H54 (cell line): ENCODE results near the gene UBE2E1.
A peak's percentile ranks its signal among the peaks of the same experiment; 100 is the strongest.
"Not testable (repeated sequence)": the region's sequence is repeated elsewhere in the genome, so short reads cannot be mapped to it uniquely, and the experiment has no call there.

Experiments used
- DNase-seq: peaks from one replicate; pipeline ENCODE4 v3.0.0; 2011; ENCODE audit warnings: low spot score, mixed read lengths; ENCODE audit not compliant: insufficient read length
- FAIRE-seq: peaks from 3 replicates; lab custom pipeline; 2011; peaks lifted over from hg19 to GRCh38; lab: Jason Lieb, UNC
- POLR2A ChIP-seq: IDR thresholded peaks from 2 replicates; pipeline ENCODE4 v1.6.1; 2011; ENCODE audit warnings: low read depth, mild to moderate bottlenecking, low read length

The UBE2E1 gene

DNA sequence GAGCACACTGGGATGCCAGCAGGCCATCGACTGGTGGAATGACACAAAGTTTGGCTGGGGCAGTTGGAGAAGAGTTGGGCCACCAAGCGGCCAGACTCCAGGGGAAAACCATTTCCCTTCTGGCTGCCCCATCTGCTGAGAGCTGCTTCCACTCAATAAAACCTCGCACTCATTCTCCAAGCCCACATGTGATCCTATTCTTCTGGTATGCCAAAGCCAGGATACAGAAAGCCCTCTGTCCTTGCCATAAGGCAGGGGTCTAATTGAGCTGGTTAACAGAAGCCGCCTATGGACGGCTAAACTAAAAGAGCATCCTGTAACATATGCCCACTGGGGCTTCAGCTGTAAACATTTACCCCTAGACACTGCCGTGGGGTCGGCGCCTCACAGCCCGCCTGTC, 55.9 kb downstream of the UBE2E1 start:
- DNase-seq (no peak), FAIRE-seq (no peak)
- no peak for TF ChIP-seq POLR2A

GRCh38 chr3:23863060-23863459, 57.3 kb downstream of the UBE2E1 start:
- TF ChIP-seq POLR2A: no peak

DNA sequence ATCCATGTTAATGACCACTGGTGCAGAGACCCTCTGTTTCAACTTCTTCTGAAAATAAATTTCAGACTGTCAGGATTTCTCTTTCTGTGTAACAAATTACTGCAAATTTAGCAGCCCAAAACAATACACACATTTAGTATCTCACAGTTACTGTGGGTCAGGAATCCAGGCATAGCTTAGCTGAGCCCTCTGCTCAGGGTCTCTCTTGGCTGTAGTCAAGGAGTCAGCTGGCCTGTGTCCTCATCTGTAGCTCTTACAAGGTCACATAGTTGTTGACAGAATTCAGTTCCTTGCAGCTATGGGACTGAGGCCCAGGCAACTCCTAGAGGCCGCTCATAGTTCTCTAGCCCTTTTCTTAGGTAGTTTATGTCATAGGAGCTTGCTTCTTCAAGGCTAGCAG, 59.2 kb downstream of the UBE2E1 start:
- DNase-seq: no peak
- no peak for FAIRE-seq
- no peak for TF ChIP-seq POLR2A

More at GRCh38 chr3:23863060-23863459, 57.3 kb downstream of the UBE2E1 start:
- no peak for FAIRE-seq
- DNase-seq: no peak

- FAIRE-seq (peak; percentile 45), DNase-seq (peak; percentile 25)
- TF ChIP-seq POLR2A: no peak
These were observed 60.0 kb downstream of the UBE2E1 start for GRCh38 chr3:23865595-23866396.

DNA sequence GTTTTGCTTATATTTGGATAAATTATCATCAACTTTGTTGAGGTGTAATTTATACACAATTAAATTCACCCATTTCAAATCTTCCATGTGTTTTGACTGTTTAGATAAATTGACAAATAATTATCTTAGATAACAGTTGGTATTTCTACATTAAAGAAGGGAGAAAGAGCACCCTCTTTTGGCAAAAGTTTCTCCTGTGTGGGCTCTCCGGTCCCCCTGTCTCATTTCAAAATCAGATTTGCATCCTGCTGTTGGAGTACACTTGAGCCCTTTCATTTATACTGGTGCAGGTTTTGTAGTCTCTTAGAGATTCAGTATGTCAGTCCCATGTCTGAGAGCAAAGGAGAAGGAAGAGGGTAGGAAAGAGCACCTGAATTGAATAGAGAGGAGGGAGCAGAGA, 61.6 kb downstream of the UBE2E1 start:
- FAIRE-seq (no peak), DNase-seq (no peak)
- no peak for TF ChIP-seq POLR2A

GRCh38 chr3:23867838-23868237, 62.1 kb downstream of the UBE2E1 start:
- FAIRE-seq (no peak), DNase-seq (no peak)
- TF ChIP-seq POLR2A: no peak

- no peak for FAIRE-seq
- no peak for TF ChIP-seq POLR2A
These were observed 64.4 kb downstream of the UBE2E1 start for GRCh38 chr3:23869977-23870662.

DNA sequence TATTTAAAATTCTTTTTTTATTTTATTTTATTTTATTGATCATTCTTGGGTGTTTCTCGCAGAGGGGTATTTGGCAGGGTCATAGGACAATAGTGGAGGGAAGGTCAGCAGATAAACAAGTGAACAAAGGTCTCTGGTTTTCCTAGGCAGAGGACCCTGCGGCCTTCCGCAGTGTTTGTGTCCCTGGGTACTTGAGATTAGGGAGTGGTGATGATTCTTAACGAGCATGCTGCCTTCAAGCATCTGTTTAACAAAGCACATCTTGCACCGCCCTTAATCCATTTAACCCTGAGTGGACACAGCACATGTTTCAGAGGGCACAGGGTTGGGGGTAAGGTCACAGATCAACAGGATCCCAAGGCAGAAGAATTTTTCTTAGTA, 64.9 kb downstream of the UBE2E1 start:
- DNase-seq, FAIRE-seq: not testable (repeated sequence)

More at GRCh38 chr3:23869977-23870662, 64.4 kb downstream of the UBE2E1 start:
- no peak for DNase-seq

- not testable (repeated sequence) for FAIRE-seq, DNase-seq
These were observed 65.6 kb downstream of the UBE2E1 start for GRCh38 chr3:23871361-23871760.

DNA sequence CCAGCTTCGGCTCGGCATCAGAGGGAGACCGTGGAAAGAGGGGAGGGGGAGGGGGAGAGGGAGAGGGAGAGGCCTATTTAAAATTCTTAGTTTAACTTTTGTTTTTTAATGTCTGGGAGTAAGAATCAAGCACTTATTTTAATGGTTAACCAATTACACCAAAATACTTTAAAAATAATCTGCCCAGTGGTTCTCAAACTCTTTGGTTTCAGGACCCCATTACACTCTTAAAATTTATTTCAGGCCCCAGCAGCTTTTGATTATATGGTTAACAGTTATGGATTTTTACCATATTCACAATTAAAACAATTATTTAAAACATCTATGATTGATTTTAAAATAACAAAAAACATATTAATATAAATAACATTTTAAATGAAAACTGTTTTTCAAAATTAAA, 66.6 kb downstream of the UBE2E1 start:
- DNase-seq (no peak), FAIRE-seq (no peak)
- TF ChIP-seq POLR2A: no peak

DNA sequence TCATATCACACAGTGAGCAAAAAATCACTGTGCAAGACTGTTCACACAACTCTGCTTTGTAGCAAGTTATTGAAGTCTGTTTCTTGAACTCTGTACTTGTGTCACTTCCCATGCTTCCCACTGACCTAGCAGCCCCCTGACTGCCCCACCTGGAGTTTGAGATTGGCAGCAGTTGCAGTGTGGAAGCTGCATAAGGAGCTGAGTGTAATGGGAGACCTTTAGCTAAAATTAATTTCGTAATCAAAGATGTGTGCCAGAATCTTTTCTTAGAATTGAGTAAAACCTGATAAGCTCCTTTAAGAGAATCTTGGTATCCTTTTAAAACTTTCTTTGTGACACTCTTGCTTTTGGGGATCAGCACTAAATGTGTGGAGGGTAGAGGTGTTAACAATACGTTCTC, 68.2 kb downstream of the UBE2E1 start:
- FAIRE-seq: no peak
- no peak for TF ChIP-seq POLR2A
- no peak for DNase-seq

DNA sequence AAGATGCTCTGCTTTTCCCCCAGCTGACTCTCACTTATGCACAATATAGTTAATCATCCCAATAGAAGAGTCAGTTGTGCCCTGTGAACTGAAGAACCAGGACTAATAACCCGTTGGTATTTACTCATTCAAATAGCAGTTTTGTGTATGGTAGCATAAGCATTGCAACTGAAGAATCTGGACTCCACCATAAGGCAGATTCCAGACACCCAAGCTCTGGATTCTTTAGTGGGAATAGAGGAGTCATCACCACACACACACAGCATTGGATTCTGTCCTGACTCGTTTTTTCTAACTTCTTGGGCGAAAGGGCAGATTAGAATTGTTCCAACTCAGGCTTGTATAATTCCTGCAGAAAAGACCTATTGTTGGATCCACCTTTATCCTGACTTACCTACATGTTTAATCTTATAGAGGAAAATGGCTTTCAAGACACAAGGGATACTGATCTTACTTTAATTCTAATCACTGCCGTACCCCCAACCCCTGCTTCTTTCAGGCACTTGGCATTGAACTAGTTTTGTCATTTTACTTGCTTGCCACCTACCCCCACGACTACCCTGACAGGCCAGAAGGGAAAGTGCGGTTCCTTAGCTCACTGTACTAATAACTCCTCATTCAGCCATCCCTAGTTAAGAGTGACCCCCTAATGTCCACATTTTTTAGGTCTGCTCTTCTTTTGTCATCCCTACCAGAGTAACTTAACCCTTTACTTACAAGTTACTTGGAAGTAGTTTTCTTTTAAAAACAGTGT, 68.8 kb downstream of the UBE2E1 start:
- FAIRE-seq: no peak
- DNase-seq: no peak

GRCh38 chr3:23875113-23875725, 69.5 kb downstream of the UBE2E1 start:
- DNase-seq (no peak), FAIRE-seq (no peak)
- TF ChIP-seq POLR2A: no peak

More for the DNA sequence above, 68.8 kb downstream of the UBE2E1 start:
- no peak for TF ChIP-seq POLR2A

GRCh38 chr3:23876923-23877322, 71.2 kb downstream of the UBE2E1 start:
- TF ChIP-seq POLR2A: no peak
- DNase-seq (no peak), FAIRE-seq (no peak)
